Measurements from ENCODE around the gene CELF4.

- no peak for TF ChIP-seq USF1 (IDR thresholded peaks at IDR 0.05)
- no peak for TF ChIP-seq CEBPB (IDR thresholded peaks at IDR 0.05)
- TF ChIP-seq EP300 (IDR thresholded peaks at IDR 0.05; ENCODE audit: borderline replicate concordance), result no peak
- TF ChIP-seq TCF12 (IDR thresholded peaks at IDR 0.05; ENCODE audit: low read depth), result no peak
- TF ChIP-seq RAD21 (IDR thresholded peaks at IDR 0.05; ENCODE audit: low read depth), result no peak
- no peak for TF ChIP-seq YY1 (IDR thresholded peaks at IDR 0.05; ENCODE audit: low read depth)
These were observed 94.0 kb downstream of the CELF4 start for GRCh38 chr18:37471637-37472036.

Measured in Ishikawa (cell line).